Right renal cortex interstitium (tissue), 3 donors: ENCODE data around the gene SMAD3. TPM values are rescaled to one million over a fixed set of nuclear protein-coding genes. Genes with fewer than 3 reads are reported as not detected.

Source experiments
- DNase-seq, 3 donors: peaks; one replicate each; pipeline ENCODE4 v3.0.0-alpha.2; 2013; ENCODE audit warnings: low read depth in 3 of 3, low spot score in 2 of 3
- polyA plus RNA-seq, 3 donors: library from polyadenylated mRNA; unstranded; fragments of 120-200 nt; gene quantifications; one replicate each; pipeline ENCODE4 v1.2.1, GENCODE V29; 2013; ENCODE audit not compliant: insufficient read length in 3 of 3

The SMAD3 gene
- polyA plus RNA-seq, 3 donors, result 43.2 to 47.3 (median 46.0) TPM

DNA sequence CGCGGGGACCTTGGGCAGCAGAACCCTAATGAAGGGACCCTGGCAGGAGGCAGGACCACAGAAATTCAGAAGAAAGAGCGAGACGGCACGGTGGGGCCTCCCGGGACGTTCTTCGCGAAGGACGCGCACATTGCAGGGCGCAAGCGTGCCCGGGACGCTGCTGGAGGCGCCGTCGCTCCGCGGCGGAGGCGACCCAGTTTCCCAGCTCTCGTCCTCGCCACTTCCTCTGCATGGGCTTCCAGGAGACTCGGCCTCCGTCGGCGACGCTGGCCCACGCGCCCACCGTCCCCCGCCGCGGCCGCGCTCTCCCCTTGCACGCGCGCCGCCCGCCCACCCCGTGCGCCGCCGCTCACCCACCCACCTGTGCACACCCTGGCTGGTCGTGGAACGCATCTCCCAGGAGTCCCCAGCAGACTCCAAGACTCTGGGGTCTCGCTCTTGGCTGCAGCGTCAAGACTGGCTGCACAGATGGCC lies 31.8 kb upstream of the SMAD3 start:
- no peak for DNase-seq

DNA sequence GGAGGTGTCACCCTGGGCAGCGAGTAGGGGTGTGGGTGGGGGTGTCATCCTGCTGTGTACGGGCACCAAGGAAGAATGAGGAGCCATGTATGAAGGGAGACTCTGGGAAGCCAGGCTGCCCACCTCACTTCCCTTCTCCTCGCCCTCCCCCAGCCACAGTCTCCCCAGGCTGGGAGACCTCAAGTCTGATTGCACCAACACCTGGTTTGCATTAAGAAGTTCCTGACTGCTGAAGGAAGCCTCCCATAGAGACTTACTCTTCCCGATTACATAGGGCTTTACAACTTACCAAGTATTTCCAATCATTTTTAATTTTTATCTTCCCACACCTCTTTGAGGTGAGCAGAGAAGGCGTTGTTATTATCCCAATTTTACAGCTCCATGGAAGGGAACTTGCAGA lies 29.5 kb upstream of the SMAD3 start:
- DNase-seq, result no peak

DNA sequence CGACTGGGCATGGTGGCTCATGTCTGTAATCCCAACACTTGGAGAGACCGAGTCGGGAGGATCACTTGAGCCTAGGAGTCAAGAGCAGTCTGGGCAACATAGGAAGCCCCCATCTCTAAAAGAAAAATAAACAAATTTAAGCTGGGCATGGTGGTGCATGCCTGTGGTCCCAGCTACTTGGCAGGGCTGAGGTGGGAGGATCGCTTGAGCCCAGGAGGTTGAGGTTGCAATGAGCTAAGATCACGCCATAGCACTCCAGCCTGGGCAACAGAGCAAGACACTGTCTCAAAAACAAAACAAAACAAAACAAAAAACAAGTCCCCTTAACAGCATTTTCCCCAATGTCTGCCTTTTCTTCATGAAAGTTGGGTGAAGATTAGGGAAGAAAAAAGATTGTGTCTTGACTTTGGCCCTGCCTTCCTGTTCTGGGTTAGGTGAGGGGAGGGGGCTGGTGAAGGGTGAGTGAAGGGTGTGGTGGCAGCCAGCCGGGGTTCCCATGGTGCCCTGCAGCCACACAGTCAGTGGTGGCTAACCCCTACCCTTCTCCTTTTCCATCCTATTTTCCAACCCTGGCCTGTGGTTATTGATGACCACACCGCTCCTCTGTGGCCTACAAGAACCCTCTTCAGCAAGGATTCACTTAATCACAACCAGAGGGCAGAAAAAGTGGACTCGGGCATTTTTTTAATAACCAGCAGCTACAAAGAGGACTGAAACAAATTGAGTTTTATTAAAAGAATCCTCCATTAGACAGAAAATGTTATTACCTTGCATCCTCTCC lies 28.4 kb upstream of the SMAD3 start:
- no peak for DNase-seq

DNA sequence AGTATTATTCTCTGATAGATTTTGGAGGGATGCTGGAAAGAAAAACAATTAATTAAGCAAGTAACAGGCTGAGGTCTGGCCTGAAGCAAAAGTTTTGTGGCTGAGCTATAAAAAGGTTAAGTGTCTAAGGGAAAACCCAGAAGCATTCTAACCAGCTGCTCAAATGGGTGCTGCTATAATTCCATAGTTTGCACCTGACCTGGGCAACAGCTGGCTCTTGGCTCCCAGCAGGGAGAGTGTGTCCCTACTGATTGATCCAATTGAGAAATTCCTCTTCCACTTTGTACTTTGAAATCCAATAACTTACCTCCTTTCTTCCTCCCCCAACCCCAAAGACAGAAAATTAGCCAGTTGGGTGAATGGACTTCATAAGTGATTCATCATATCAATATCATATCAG lies 27.7 kb upstream of the SMAD3 start:
- no peak for DNase-seq

DNA sequence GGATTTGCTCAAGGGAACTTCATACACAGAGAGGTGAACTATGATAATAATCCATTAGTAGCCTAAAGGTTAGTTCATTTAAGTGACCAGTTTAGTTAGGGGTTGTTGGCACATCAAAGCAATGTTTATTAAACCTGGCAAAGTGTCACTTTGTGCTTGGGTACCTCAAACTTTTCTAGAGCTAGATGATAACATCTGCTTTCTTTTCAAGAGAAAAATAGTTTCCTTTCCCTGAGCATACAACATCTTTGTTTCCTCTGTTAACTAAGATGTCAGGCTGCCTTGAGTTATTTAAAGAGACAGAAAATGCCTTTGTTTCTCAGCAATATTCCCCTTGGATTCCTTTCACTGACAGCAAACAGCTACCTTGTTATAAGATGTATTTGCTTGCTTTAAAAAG lies 26.7 kb upstream of the SMAD3 start:
- no peak for DNase-seq

DNA sequence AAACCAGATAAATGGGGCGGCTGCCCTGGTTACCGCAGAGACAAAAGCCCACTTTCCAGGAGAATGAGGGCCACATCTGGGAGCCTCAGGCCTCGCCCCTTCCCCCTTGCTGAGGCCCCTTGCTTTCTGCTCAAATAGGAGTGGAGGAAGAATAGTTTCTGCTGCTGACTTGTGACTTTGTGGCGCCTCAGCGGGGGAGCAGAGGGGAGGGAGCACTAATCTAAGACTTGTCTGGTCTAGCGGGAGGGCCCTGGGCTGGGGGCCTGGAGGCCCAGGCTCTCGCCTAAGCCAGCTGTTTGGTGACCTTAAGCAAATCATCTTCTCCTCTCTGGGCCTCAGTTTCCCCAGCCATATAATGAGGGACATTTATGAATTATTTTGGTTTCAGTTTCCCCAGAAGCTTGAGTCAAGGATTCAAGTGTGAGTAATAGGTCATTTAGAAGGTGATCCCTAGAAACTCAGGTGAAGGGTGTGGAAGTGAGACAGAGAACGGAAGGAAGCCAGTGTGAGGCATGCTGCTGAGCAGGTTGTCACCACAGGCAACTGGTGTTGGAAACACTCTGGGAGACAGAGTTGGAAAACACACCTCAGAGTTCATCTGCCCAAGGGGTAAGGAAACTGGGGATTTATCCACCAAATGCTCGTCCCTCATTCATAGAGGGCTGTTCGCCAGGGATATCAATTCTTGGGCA lies 25.9 kb upstream of the SMAD3 start:
- no peak for DNase-seq

DNA sequence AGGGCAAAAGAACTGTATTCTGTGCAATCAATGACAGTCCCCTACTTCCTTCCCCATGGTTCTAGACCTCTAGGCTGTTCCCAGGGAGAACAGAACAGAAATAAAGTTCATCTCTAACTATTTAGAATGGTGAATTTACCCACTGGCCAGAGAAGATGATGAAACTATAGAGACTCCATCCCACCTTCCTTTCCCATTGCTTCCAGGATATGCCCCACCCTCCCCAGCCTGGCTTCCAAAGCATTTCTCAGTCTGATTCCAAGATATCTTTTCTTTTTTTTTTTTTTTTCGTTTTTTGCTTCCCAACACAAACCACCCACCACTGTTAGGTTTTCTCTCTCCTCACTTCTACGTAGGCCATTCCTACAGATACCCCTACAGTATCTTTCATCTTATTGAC lies 25.1 kb upstream of the SMAD3 start:
- DNase-seq, result no peak

DNA sequence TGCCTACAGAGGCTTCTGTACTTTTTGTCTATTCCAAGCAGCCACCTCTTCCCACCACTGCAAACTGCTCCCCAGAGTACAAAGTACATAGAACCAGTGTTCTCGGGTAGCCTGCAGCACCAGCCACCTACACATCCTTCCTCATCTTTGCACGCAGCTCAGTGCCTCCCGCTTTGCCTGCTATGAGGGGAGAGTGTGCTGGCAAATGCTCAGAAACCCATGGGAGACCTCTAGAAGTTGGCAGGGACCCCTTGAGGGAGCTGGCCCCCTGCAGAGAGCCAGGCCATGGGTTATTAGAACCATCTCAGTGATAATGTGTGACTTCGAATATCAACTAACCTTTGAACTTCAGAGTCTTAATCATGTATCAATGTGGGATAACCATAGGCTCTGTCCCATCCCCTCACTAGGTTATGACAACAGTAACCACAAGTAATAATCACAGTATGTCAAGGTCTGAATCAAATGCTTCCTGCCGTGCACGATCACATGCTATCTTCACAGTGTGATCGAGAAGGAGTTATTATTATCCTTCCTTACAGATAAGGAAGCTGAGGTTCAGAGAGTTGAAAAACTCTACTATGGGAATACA lies 22.8 kb upstream of the SMAD3 start:
- DNase-seq, result no peak

DNA sequence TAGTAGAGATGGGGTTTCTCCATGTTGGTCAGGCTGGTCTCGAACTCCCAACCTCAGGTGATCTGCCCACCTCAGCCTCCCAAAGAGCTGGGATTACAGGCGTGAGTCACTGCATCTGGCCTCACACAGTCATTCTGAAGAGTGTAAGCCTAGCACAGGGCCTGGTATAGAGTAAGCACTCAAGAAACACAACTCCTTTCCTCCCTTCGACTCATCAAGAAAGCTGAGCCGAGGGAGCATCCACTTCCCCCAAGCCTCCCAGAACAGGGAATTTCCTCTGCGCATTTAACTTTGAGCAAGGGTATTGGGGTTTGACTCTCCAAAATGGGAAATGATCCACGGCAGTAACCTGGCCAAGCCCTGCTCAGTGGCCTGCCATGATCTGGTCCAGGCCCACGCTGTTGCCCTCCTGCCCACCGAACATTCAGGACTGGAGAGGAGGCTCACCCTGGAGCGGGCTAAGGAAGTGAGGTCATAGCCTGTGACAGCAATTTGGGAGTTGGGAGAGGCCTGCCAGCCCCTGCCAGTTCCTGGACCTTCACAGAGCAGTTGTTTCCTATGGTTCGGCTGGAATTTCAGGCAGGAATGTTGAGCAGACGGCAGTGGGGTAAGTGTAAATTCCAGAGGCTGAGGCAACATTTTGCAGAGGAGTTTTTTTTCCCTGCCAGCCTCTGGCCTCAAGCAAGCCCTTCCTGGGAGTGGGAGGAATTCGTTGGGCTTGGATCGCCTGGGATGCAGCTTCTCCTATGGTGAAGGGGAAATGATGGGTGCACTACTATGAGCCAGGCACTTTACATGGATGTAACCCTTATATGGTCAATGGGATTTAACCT lies 21.2 kb upstream of the SMAD3 start:
- no peak for DNase-seq

DNA sequence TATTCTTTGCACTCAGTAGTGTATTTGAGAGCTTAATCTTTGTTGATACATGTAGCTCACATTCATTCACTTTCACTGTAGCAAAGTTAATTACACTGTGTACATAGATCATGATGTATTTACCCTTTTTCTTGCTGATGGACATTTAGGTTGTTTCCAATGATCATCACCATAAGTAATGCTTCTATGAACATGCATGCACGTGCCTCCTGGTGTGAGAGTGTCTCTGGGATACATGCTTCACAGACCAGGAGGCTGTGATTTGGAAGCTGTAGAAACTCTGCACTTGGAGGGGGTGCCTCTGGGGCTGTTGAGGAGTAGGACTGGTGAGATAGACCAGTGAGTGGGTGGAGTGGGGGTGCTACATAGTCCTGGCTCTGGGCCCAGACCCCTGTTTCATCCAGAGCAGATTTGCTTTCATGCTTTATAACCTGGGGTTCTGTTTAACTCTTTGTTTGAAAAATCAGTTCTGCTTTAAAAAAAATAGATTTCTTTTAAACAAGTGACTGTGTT lies 18.2 kb upstream of the SMAD3 start:
- no peak for DNase-seq

DNA sequence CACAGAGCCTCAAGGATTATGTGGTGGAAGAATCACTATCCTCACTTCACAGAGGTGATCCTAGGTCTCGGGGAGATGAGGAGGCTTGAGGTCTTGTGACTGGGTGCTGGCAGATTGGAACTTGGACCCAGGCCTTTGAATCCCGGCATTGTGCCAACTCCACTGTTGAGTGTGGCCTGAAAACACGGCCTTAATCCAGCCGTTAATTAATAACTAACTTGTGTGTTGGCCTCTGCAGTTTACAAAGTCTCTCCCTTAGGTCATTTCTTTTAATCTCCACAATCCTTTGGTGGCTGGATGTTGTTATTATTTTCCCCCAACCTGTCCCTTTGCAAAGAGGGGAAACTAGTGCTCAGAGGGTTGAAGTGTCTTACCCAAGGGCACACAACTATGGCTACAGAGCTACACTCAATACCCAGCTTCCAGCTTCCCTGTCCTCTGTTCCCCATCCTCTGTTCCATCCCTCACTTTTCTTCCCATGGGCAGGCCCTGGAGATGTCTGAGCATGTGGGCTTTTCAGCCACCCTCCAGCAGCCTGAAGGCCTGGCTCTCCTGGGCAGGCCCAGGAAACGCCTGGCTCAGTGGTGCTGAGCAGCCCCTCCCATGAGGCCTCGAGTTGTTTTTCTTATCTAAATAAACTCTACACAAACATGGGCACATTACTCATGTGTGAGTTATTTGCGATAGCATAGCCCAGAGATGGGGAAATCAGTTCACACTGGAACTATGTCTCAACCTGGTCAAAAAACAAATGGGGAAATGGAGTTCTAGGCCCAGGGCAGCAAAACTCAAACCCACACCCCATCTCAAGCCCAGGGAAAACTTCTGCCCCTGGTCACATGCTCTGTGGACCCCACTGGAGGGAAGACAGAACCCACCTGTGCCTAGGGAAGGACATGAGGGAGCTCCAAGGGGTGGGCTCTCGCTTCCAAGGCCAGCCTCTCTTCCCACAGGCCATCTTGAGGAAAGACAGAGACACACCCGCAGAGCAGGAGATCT lies 16.8 kb upstream of the SMAD3 start:
- DNase-seq, result no peak

DNA sequence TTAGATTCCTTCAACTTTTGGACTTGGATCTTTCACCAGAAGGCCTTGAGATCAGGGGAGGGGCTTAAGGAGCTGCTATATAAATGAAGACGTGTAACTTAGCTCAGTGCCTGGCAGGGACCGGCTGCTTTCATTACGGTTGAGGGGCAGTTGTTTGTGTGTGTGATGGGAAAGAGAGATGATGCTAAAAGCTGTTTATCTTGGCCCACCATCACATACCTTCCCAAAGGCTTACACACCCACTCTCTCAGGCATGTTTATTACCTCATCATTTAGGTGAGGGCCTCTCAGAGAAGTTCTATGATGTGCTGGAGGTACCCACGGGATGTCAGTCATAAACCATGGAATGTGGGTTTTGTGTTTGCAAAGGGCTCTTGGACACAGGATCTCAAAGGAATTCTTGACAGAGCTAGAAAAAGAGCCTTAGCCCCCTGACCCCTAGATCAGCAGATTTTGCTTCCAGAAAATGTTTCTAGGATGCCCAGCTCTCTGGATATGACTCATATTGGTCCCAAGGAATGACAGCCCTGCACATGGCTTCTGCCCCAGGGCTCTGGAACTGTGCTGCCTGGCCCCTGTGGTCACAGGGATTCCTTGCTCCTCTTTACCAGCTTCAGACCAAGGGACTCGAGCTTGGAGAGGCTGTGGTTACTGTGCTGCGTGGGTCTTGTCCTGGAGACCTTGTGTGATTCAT lies 15.9 kb upstream of the SMAD3 start:
- no peak for DNase-seq

DNA sequence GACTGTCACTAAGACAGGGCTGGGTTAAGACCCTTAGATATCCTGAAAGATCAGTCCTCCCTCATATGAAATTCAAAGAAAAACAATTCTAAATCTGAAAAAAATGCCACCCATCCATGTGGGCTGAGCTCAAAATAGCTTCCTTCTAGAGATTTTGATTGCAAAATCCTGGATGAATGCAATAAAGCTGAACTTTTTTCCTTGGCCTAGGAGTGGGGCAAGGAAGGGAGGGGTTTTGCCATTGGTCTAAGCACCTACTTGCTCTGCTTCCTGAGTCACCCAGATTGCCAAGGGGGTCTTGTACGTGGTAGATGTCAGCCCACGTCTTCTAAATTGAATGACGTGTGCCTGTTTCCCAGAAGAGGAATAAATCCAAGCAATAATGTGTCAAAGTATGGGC lies 15.3 kb upstream of the SMAD3 start:
- DNase-seq, result no peak

DNA sequence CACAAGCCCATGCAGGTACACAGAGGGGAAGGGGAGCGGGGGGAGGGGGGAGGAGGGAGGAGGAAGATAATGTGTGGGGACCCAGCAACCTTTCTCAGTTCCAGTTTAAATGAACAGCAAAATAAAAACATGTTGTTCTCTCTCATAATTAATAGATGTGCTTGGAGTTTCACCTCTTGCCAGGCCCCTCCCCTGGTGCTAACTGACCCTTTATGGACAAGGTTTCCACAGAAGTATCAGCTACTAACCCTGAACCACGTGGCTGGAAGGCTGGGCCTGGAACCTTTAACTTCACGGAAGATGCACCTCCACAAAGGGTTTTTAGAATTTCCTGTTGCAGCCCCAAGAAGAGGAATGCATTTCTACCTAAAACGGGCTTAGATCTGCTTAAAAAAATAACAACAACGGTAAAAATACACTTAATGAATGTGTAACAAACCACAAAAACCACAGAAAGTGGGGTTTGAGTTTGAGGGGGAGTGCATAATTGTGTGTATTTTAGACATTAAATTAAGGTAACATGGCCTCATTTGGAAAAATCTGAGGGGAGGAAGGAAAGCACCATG lies 14.8 kb upstream of the SMAD3 start:
- no peak for DNase-seq

DNA sequence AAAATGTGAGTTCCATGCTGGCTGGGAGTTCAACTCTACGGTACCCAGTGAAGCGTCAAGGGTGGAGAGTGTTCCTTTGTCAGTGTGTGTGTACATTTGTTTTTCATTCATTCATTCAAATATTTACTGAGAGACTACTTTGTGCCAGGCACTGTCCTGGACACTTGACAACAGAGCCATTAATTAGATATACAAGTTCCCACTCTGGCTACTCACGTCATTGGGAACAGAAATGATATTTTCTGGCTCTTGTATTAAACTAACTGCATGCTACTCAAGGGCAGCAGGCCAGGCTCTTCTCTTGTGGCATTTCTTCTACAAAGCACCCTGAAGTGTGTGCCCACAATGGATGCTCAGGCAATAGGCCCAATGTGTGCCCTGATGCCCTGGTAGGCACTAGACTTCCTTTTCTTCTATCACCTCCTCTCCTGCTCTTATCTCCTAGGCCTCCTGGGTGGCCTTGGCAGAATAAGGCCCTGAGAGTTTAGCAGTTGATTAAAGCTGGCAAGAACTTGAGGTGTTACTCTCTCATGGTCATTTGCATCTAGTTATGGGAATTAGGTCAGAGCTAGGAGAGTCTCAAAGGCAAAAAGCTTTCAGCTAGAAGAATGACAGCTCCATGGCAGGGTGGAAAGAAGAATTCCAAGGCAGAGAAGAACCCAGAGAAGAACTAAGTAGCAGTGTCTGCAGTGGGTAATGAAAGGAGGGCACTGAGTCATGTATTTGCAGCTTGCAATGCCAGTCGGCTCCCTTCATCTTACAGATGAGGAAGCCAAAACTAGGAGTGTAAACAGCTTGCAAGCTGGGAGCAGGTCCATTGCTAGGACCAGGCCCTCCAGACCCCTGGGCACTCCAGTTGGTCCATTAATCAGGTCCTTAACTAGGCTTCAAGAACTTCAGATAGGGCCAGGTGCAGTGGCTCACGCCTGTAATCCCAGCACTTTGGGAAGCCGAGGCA lies 14.0 kb upstream of the SMAD3 start:
- DNase-seq, result no peak

DNA sequence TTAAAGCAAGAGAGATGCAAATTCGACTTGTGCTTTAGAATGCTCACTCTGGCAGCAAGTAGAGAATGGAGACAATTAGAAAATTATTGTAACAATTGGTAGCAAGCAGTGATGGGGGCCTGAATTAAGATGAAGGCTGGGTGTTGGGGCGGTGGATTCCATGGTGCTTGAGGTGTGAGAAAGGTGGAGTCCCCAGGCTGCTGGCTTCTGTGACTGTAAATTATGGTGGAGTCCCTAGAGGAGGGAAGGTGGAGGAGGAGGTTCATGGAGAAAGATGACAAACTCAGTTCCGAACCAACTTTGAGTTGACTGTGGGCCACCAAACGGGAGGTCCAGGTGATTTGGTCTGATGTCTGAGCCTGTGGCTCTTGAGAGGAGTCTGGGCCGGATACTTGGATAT lies 10.7 kb upstream of the SMAD3 start:
- DNase-seq, result no peak

DNA sequence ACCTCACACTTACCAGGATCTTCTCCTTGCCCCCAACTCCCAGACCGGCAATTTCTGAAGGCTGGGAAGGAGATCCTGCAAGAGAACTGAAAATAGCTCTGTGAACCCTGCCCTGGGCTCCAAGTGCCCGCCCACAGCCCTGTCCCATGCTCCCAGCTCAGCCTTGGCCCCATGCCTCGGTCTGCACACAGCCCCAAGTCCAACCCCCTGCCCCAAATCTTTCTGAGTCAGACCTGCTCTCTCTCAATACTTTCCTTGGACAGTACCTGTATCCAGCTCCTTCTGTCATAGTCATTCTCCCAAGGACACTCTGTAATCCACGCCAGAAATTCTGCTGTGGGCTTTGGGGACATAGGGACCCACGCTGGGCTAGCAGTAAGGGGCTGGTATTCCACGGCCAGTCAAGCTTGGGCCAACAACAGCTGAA lies 6.3 kb upstream of the SMAD3 start:
- DNase-seq, result no peak
